Measurements from ENCODE around the gene CCDC197.

CCDC197 gene

DNA sequence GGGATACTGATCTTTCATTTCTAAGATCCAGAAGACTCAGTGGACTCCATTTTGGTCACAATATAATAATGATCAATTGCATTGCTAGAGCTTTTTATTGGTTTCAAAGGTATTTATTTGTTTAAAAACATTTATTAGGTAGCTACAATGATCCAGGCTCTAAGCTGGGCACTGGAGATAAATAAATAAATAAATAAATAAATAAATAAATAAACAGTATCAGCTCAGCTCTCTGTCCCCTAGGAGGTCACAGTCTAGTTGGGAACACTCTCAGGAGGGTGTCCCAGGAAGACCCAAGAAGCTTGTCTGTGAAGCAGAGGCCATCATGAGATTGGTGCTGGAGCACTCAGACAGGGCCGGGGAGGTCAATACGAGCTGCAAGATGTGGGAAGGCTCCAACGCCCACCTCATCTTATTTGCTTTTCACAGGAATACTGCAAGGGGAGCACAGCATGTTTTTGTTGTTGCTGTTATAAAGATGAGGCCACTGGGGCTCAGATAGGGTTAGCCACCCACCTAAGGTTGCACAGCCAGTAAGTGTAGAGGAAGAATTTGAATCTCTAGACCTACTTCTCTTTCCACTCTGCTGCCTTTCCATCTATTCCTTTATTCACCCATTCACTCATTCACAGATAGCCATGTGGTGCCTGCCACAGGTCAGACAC is 36.2 kb upstream of the CCDC197 start:
- no peak for DNase-seq (ENCODE audit: extremely low read depth in 1 of 2, low read depth in 1 of 2)

DNA sequence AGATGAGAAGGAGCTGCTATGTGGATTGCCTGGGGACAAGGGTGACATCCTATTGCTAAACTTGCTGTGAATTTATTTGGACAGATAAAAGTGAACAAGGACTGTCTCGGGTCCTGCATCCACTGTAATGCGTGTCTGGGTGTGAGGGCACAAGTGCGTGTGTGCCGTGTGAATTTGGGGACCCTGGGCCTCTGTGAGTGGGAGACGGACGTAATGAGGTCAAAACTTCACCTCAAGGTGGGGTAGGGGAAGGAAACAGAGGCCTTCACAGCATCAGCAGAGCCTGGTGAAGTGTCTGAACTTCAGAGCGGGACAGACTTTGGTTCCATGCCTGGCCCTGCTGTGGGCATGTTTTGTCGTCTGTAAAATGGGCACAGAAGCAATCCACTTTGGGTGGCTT is 35.5 kb upstream of the CCDC197 start:
- no peak for DNase-seq (ENCODE audit: extremely low read depth in 1 of 2, low read depth in 1 of 2)

DNA sequence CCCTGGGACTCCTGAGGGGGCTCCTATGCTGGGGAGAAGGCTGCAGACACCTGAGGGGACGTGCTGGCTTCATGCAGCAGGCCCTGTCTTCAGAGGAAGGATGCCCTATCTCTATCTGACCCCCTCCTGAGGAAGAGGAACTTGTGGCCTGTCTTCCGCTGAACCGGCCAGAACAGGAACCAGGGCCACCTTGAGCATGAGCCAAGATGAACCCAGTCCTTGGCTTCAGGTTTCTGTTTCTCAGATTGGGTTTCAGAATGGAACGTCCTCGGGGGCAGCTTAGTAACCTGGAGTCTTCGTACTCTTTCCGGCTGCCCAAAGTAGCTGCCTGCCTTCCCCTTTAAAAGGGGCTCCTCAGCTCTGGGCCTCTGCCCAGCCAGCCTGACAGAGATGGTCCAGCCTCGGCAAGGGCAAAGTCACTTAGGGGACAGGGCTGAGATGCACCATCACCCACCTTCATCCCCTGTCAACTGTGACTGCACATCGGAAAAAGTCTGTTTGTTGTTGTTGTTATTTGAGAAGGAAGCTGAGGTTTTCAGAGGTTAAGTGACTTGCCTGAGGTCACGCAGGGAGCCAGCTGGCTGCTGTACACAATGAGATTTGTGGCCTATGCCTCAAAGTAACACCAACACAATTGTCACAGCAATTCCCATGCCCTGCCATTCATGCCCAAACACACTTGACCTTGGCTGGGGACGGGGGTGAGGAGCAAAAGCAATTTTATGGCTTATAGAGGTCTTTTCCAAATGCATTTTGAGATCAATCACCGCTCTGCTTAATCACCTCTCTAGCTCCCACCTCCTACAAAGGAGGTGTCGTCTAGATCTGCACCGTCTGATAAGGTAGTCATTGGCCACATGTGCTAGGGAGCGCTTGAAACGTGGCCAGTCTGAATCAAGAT is 34.1 kb upstream of the CCDC197 start:
- no peak for DNase-seq (ENCODE audit: extremely low read depth in 1 of 2, low read depth in 1 of 2)

DNA sequence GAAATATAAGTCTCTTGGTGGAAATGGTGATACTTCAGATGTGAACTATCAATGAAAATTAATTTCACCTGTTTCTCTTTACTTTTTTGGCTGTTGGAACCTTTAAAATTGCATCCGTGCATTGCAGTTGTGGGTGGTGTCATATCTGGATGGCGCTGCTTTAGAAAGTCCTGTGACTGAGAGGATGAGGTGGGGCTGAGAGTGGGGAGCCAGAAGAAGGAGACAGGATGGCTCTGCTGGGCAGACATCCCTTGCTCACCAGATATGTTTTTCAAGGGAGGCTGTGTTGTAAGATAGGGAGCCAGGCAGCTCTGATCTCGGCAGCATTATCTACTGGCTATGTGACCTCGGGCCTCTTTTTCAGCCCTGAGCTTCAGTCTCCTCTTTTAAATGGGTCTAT is 33.4 kb upstream of the CCDC197 start:
- DNase-seq (ENCODE audit: extremely low read depth in 1 of 2, low read depth in 1 of 2), result no peak

DNA sequence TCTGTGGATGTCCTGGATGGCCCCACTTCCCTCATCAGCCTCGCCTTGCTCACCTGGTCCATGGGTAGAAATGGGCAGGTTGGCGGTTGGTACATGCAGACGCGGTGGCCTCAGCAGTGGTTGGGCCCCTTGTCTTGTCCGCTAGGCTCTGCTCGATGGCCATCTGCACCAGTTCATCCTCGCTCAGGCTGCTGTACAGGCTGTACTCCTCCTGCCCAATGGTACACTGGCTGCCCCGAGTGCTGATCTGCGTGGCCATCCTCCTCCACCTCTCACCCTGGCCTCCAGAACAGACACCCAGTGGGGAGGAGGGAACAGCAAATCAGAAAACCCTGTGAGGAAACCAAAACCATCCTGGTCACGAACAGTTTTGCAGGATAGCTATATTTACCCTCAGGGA is 32.8 kb upstream of the CCDC197 start:
- DNase-seq (ENCODE audit: extremely low read depth in 1 of 2, low read depth in 1 of 2), result no peak

DNA sequence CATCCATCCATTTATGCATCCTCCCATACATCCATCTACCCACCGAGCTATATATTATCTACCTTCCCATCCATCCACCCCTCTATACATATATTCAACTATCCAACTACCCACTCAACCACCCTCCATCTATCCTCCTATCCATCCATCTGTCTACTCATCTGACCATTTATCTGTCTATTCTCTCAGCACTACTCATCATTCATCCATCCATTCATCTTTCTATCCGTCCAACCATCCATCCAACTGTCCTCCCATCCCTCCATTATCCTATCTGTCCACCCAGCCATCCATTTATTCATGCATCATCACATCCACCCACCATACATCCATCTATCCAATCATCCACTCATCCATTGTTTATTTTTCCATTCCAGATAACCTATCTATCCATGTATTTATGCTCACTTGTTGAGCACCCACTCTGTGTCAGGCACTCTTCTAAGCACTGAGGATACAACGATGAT is 32.2 kb upstream of the CCDC197 start:
- DNase-seq (ENCODE audit: extremely low read depth in 1 of 2, low read depth in 1 of 2), result no peak

DNA sequence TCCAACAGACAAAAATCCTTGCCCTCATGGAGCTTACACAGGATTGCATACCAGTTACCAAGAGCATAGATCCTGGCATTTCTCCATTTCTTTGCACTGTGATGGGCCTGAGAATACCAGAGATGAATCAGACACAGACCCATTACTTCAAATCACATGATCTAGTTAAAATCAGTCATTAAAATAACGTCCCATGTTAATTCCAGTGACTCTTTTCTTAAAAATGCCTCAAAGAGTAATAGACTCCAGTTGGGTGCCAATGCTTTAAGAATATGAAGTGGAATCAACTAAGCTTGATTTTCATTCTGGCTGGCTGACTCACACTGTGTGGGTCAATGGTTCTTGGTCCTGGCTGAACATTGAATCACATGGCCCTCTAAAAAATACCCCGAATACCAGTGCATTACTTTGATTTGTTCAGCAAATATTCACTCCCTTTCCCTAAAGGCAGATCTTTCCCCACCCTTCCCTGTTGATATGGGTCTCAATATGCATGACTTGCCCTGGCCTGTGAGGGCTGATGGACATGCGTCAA is 31.7 kb upstream of the CCDC197 start:
- DNase-seq (ENCODE audit: extremely low read depth in 1 of 2, low read depth in 1 of 2), result no peak

DNA sequence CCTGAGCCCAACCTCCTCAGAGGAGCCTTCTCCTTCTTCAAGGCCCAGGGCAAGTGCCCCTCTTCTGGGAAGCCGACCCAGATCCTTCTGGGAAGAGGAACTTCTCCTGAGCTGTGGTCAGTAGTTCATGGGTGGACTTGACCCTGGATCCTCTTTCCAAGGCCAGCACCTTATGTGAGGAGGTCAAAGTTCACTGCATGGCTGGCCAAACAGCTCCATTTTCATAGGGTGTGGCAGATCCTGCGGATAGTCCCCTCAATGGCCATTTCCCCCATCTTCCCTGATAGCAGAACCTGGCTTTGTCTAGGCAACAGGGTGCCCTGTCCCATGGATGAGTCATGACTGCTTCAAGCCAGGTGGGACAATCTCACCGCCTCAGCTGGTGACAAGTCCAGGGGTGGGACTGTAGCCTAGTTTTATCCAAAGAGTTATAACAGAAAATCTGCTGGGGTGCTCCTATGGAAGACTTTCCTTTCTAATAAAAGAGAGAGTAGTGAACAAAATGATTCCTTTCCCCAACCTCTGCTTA is 31.1 kb upstream of the CCDC197 start:
- no peak for DNase-seq (ENCODE audit: extremely low read depth in 1 of 2, low read depth in 1 of 2)

DNA sequence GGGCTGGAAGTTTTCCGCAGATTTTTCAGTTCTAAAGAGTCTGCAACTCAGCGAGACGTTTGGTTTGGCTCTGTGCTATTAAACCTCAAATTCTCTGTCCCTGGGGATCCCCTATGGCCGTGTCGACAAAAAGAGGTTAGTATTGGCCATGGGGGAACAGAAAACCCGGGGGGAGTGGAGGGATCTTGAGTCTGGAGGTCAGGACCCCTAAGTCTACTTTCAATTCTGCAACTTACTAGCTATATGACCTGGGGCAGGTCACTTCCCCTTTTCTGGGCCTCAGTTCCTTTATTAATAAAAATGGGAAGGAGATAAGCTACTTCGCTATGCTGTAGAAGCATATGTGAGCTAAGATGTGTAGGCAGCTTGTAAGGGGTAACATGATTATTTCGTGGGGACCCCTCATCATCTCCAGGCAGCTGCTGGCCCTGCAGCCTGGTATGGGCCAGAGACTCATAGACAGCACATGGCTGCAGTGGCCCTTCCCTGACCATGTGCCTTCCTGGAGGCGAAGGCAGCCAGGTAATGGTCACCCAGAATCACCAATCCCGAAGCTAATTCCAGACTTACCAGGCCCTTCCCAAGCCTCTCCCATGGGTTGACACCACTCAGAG is 29.4 kb upstream of the CCDC197 start:
- no peak for DNase-seq (ENCODE audit: extremely low read depth in 1 of 2, low read depth in 1 of 2)

DNA sequence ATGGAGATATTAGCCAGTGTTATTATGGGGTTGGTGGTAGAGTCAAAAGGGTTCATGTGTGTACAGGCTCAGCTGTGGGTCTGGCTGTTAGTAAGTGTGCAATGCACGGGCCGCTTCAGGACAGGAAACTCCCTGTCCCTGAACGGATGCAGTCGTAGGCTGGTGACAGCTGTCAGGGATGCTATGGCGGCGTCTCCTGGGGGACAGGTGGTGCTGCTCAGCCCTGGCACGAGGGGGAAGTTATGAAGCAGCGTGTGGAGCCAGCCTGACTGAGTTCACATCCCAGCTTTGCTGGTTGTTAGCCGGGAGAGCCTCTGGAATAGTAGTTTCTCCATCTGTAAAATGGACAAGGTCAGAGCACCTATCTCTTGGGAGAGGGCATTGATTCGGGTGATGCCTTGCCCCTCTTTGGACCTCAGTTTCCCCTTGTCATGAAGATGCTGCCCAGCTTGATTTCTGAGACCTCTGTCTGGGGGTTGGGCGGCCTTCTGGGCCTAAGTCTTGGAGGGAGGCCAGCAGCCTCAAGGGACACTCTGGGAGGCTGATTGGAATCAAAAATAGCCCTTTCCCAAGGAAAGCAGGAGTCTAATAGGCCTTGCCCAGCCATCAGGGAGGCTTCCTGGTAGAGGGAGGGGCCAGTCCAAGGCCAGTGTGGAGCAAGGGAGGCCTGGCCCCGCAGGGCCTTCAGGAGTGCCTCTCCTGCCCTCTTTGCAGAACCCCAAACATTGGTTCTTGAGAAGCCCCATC is 27.8 kb upstream of the CCDC197 start:
- no peak for DNase-seq (ENCODE audit: extremely low read depth in 1 of 2, low read depth in 1 of 2)

DNA sequence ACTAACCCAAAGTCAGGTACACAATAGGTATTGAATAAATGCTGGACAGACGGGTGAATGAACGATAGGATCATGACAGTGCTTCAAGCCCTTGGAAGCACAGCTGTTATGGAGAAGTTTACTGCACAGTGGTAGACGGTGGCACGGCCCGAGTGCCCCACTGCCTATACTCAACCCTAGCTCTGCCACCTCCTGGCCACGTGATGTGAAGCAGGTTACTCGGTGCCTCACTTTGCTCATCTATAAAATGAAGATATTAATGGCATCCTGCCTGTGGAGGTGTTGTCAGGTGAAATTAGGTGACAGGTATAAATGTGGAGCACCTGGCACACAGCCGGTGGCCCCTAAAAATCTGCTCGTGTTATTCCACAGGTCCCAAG is 26.5 kb upstream of the CCDC197 start:
- DNase-seq (ENCODE audit: extremely low read depth in 1 of 2, low read depth in 1 of 2), result peak in 1 of 2 donors; percentile 58

DNA sequence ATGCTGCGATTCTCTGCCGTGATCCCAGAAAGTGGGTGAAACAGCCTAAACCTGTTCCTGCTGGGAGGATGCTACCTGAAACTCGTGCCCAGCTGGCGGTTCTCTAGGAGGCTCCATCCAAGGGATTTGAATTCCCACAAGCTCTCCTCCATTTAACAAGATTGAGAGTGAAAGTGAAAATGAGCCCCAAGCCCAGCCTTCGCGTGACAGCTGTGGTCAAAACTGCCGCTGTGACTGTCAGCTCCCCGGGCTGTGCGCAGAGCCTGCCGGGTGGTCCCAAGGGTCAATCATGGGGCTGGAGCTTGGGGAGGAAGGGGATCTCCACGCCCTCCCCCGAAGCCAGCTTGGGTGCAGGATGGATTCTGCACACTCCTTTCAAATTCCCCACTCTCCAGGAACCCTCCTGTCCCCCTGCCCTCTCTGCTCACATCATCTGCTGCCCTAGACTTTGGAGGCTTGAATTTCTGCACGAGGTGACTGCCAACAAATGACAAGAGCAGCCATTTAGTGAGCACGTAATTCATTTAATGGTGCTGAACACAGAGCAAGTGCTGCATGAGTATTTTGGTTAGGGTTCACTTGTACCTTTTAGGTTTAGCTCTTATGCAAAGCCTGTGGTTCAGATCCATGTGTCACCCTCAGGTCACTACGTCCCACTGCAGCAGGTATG is 26.0 kb upstream of the CCDC197 start:
- no peak for DNase-seq (ENCODE audit: extremely low read depth in 1 of 2, low read depth in 1 of 2)

DNA sequence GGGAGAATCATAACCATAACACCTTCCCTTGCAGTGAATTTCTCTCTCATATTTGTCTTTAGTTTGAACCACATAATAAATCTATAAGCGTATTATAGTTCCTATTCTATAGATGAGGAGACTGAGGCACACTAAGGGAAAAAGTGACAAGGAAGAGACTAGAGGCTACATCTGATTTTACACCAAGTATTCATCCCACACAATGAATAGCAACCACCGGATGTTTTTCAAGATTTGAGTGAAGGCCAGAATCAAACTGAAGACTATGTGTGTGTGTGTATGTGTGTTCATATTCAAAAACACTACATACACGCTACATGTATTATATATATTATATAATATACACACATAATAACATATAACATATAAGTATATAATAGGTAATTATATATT is 25.5 kb upstream of the CCDC197 start:
- no peak for DNase-seq (ENCODE audit: extremely low read depth in 1 of 2, low read depth in 1 of 2)

DNA sequence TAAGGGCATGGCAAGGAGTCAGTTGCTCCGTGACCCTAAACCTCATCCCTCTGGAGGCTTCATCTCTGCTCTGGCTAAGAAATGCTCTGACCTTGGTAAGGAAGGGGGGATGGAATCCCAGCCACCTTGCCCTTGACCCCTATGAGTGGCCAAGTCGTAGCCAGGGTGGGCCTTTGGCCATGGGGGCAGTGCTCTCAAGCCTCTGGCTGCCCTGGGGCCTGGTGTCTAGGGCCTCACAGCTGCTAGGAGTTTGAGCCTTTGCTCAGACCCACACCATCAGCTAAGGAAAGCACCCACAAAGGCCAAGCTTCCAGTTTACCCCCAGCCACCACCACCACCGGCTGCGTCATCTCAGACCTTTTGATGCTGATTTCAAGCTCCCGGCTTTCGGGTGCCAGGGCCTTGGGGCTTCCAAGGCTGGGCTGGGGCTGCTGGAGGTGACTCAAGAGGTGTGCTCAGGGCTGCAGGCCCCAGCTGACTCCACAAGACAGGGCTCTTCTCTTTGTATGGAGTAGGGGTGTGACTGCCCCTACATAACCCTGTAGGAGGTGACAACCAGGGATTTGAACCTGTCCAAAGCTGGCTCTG is 24.4 kb upstream of the CCDC197 start:
- DNase-seq (ENCODE audit: extremely low read depth in 1 of 2, low read depth in 1 of 2), result no peak

DNA sequence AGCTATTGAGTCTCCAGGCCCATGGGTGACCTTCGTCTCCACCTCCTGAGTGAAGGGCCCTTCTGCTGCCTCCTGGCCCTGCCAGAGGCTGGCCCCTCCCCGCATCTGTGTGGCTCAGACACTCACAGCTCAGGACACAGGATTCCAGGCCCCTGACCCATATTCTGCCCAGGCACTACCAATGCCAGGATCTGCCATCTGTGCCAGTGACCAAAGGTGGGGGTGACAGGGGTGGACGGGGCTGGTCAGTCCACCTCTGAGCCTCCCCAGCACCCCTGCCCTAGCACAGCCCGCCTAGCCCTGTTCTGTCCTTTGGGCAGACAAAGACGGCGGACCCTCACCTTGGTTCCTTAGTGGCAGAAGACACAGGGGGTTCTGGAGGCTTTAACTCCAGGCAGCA is 23.5 kb upstream of the CCDC197 start:
- DNase-seq (ENCODE audit: extremely low read depth in 1 of 2, low read depth in 1 of 2), result no peak

DNA sequence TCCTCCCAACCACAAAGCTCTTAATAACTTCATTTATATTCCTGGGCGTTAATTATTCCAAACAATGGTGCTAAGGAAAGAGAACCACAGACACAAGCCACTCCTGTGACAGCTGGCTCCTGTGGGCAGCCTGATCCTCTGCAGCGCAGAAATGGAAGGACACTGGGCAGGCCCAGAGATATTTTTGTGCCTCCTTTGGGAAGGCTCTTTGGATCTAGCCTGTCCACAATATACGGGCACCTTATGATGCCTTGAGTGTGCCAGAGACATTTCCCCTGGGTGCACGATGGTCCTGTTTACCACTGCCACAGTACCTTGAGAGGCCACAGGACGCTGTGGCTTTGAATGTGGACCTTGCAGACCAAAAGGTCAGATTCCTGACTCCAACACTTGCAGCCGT is 22.8 kb upstream of the CCDC197 start:
- DNase-seq (ENCODE audit: extremely low read depth in 1 of 2, low read depth in 1 of 2), result no peak

DNA sequence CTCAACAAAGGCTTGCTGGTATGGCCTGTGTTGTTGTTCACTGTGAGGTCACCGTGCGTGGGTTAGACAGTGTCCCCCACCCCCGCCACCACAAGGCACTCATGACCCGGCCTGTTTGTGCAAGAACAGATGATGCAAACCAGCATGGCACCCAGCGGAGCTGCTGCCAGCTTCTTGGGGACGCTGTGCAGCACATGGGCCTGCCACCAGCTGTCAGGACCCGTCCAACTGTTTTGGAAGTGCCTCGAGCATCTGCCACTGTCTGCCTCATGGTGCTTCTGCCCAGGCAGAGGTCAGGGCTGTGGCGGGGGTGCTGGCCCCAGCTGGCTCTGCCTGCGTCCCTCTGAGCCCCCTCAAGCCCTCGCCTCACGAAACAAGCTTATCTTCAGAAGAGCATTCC is 22.3 kb upstream of the CCDC197 start:
- no peak for DNase-seq (ENCODE audit: extremely low read depth in 1 of 2, low read depth in 1 of 2)

DNA sequence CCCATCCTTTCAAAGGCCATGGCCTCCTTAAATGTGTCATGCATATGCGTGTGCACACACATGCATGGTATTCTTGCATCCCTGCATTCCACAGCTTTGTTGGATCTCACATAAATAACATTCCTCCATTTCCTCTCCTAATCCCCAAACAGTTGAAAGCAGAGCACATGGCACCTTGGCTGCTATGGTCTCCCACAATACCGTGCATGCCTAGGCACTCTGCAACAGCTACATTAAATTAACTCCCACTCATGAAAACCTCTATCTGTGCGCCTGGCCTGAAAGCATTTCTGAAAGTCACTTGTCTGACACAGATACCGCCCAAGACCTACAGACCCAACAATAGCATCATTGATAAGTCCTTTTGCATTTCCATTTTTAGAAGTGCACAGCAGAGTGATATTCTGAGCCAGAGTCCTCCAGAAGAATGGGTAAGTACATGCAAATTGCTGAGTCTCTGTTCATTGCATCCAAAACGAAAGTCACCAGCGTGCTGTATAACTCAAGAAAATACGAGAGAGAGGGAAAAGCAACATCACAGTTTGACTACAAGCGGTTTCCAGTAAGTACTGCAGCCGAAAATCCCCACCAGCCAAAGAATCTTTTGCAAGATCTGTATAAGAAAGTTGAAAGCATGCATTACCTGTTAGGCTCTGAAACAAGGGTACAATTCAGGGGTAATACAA is 21.2 kb upstream of the CCDC197 start:
- DNase-seq (ENCODE audit: extremely low read depth in 1 of 2, low read depth in 1 of 2), result no peak

DNA sequence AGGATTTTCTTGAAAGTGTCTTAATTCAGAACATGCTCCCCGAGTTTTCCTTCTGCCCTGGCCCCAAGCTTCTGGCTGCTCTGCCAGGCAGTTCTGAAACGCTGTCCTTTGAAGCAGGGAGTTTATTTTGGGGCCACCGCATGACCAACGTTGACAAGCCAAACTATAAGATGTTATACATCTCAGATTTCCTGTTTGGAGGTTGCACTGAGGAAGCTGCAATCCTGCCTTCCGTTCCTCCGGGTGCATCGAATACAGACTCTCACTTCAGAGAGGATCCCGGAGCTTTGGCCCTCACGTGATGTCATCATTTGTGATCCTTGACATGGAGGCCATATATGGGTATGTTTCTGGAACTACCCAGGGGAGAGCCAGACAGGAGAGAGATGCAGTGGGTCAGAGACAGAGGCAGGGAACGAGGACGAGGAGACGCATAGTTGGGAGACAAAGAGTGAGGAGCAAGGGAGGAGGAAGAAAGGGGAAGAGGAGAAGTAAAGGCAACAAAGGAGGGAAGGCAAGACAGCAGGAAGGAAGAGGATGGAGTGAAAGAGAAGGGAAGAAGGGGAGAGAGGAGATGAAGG is 20.5 kb upstream of the CCDC197 start, which contains the start of gene ASB2:
ASB2 (minus strand) TSS at position 94 of the 581 bp plus-strand sequence. CDS start 12,031 bp downstream, outside the sequence.
- DNase-seq (ENCODE audit: extremely low read depth in 1 of 2, low read depth in 1 of 2), result no peak
